Stomach (tissue), 4 donors: ENCODE results near the gene NGDN.

Experiments
- CTCF ChIP-seq, 7 experiments: fragments of 450-650 bp in 4 of 7; fragments of 200-600 bp in 3 of 7; sonication (generic) in 3 of 7; IDR thresholded peaks; one replicate each; pipeline ENCODE4 v1.5.1; 2016 to 2019; ENCODE audit warnings: antibody characterized with exemption in 7 of 7, control low read depth in 2 of 7, mild to moderate bottlenecking in 1 of 7
- EP300 ChIP-seq: sonication (generic); formaldehyde crosslinking; IDR thresholded peaks from one replicate; pipeline ENCODE4 v1.6.1; 2017; ENCODE audit warnings: antibody characterized with exemption
- POLR2AphosphoS5 ChIP-seq, 3 donors: sonication (generic); formaldehyde crosslinking; IDR thresholded peaks; one replicate each; pipeline ENCODE4 v1.6.1; 2016; ENCODE audit warnings: antibody characterized with exemption in 3 of 3

- no peak for TF ChIP-seq CTCF (IDR thresholded peaks at IDR 0.05)
- TF ChIP-seq POLR2AphosphoS5 (IDR thresholded peaks at IDR 0.05): no peak
- TF ChIP-seq EP300: no peak
These were observed 44.5 kb downstream of the NGDN start for GRCh38 chr14:23513818-23514643.
